Osteoblast (primary cell): ENCODE results near the gene PLCB2. TPM values are rescaled to one million over a fixed set of nuclear protein-coding genes. Genes with fewer than 3 reads are reported as not detected.

ENCODE experiments used
- DNase-seq: peaks from one replicate; pipeline ENCODE4 v3.0.0; 2011; ENCODE audit warnings: low spot score, mixed read lengths; ENCODE audit not compliant: insufficient read length; ENCODE audit errors: missing footprints
- H2AFZ ChIP-seq: 2 replicates; pipeline ENCODE4 v1.6.0; 2011; ENCODE audit warnings: mild to moderate bottlenecking, low read length
- H3K27ac ChIP-seq: 2 replicates; pipeline ENCODE4 v1.5.1; 2011; ENCODE audit warnings: mild to moderate bottlenecking, low read depth, low read length, moderate library complexity
- H3K27me3 ChIP-seq: 2 replicates; pipeline ENCODE4 v1.6.0; 2012; ENCODE audit warnings: mild to moderate bottlenecking, control low read depth, inconsistent platforms, low read length, moderate library complexity; ENCODE audit not compliant: insufficient read depth
- H3K36me3 ChIP-seq: 2 replicates; pipeline ENCODE4 v1.5.1; 2011; ENCODE audit warnings: mild to moderate bottlenecking, low read length, control low read depth, moderate library complexity; ENCODE audit not compliant: insufficient read depth
- H3K4me1 ChIP-seq: 2 replicates; pipeline ENCODE4 v1.5.1; 2011; ENCODE audit warnings: mild to moderate bottlenecking, low read length, control low read depth, moderate library complexity; ENCODE audit not compliant: insufficient read depth
- H3K4me2 ChIP-seq: 2 replicates; pipeline ENCODE4 v1.6.0; 2011; ENCODE audit warnings: mild to moderate bottlenecking, low read length; ENCODE audit not compliant: insufficient read depth
- H3K4me3 ChIP-seq: fragments of 200-600 bp; sonication (generic); 3 replicates; pipeline ENCODE4 v1.5.1; 2012; ENCODE audit warnings: mild to moderate bottlenecking, low read length, inconsistent platforms; ENCODE audit not compliant: insufficient read depth
- H3K79me2 ChIP-seq: 2 replicates; pipeline ENCODE4 v1.6.0; 2012; ENCODE audit warnings: mild to moderate bottlenecking, low read length, control low read depth, inconsistent platforms; ENCODE audit not compliant: insufficient read depth
- H3K9me3 ChIP-seq: 2 replicates; pipeline ENCODE4 v1.5.1; 2011; ENCODE audit warnings: low read depth, low read length, control low read depth
- H4K20me1 ChIP-seq: 2 replicates; pipeline ENCODE4 v1.6.0; 2012; ENCODE audit warnings: mild to moderate bottlenecking, low read length, control low read depth; ENCODE audit not compliant: insufficient read depth
- CTCF ChIP-seq: IDR thresholded peaks from 2 replicates; pipeline ENCODE4 v1.5.1; 2011; ENCODE audit warnings: mild to moderate bottlenecking, low read depth, low read length, moderate library complexity; ENCODE audit errors: extremely low read depth
- total RNA-seq: library from RNA; depleted of rRNA; stranded (reverse); fragments of >200 nt; gene quantifications from 2 replicates; pipeline ENCODE4 v1.2.3, GENCODE V29; 2012

The PLCB2 gene
- total RNA-seq, 1 donor, result under 0.01 TPM

GRCh38 chr15:40334541-40334940, 26.8 kb upstream of the PLCB2 start:
- Histone ChIP-seq H3K4me3 (no peak overlapping the region), H3K36me3 (peaks cover 14% of the 10 kb centered on the region), H3K9me3 (no peaks in the 10 kb centered on the region), H4K20me1 (no peaks in the 10 kb centered on the region), H3K27ac (peak overlapping the region; percentile 82), H3K4me2 (no peak overlapping the region), H3K27me3 (no peaks in the 10 kb centered on the region), H2AFZ (no peak overlapping the region), H3K79me2 (peaks cover 20% of the 10 kb centered on the region), H3K4me1 (peaks cover 55% of the 10 kb centered on the region)
- TF ChIP-seq CTCF, result no peak
- DNase-seq, result peak; percentile 84

- Histone ChIP-seq H2AFZ (no peak overlapping the region), H3K4me1 (peaks cover 54% of the 10 kb centered on the region), H3K27ac (peak overlapping the region; percentile 82), H3K79me2 (peaks cover 15% of the 10 kb centered on the region), H3K36me3 (peaks cover 15% of the 10 kb centered on the region), H3K4me2 (peak overlapping the region; percentile 36), H3K4me3 (peak overlapping the region; percentile 31), H4K20me1 (no peaks in the 10 kb centered on the region), H3K9me3 (no peaks in the 10 kb centered on the region), H3K27me3 (no peaks in the 10 kb centered on the region)
- peak; percentile 95 for DNase-seq
- TF ChIP-seq CTCF, result no peak
These were observed 26.3 kb upstream of the PLCB2 start for GRCh38 chr15:40333922-40334492.

- H3K4me2 ChIP-seq, result no peak overlapping the region
- H3K4me3 ChIP-seq, result no peak overlapping the region
- no peaks in the 10 kb centered on the region for H3K9me3 ChIP-seq
- H3K36me3 ChIP-seq, result peaks cover 24% of the 10 kb centered on the region
- DNase-seq, result no peak
- no peak overlapping the region for H3K27ac ChIP-seq
- H2AFZ ChIP-seq, result no peak overlapping the region
- H3K79me2 ChIP-seq, result peaks cover 9% of the 10 kb centered on the region
- no peaks in the 10 kb centered on the region for H4K20me1 ChIP-seq
- peaks cover 54% of the 10 kb centered on the region for H3K4me1 ChIP-seq
- no peak for TF ChIP-seq CTCF
- H3K27me3 ChIP-seq, result no peaks in the 10 kb centered on the region
These were observed 24.5 kb upstream of the PLCB2 start for GRCh38 chr15:40332113-40332781.

- H3K9me3 ChIP-seq, result no peaks in the 10 kb centered on the region
- H3K4me3 ChIP-seq, result no peak overlapping the region
- no peak for DNase-seq
- TF ChIP-seq CTCF, result no peak
- peaks cover 15% of the 10 kb centered on the region for H3K79me2 ChIP-seq
- peaks cover 59% of the 10 kb centered on the region for H3K4me1 ChIP-seq
- no peaks in the 10 kb centered on the region for H4K20me1 ChIP-seq
- no peak overlapping the region for H3K4me2 ChIP-seq
- H3K27ac ChIP-seq, result no peak overlapping the region
- H2AFZ ChIP-seq, result no peak overlapping the region
- H3K27me3 ChIP-seq, result no peaks in the 10 kb centered on the region
- H3K36me3 ChIP-seq, result peaks cover 24% of the 10 kb centered on the region
These were observed 23.9 kb upstream of the PLCB2 start for GRCh38 chr15:40331637-40332036.
